Peyer's patch (tissue), 4 donors: ENCODE measurements around the gene FOXC2. TPM values are rescaled to one million over a fixed set of nuclear protein-coding genes. Genes with fewer than 3 reads are reported as not detected.

Source experiments
- DNase-seq, 3 donors: peaks; one replicate each; pipeline ENCODE4 v3.0.0-alpha.2; 2017 to 2019
- H3K27ac ChIP-seq, 4 donors: fragments of 200-600 bp; sonication (generic); one replicate each; pipeline ENCODE4 v1.5.1; 2016 to 2019
- H3K27me3 ChIP-seq, 2 donors: fragments of 200-600 bp; sonication (generic); one replicate each; pipeline ENCODE4 v1.5.1; 2019
- H3K36me3 ChIP-seq, 3 donors: fragments of 200-600 bp; sonication (generic); one replicate each; pipeline ENCODE4 v1.5.1; 2016 to 2019
- H3K4me1 ChIP-seq, 4 donors: fragments of 200-600 bp; sonication (generic); one replicate each; pipeline ENCODE4 v1.5.1; 2016 to 2019
- H3K4me3 ChIP-seq, 4 donors: fragments of 200-600 bp; sonication (generic); 1 replicate in 3 of 4; 2 replicates in 1 of 4; pipeline ENCODE4 v1.5.1; 2016 to 2019; ENCODE audit warnings: mild to moderate bottlenecking in 1 of 4
- H3K9me3 ChIP-seq, 4 donors: fragments of 200-600 bp; sonication (generic); one replicate each; pipeline ENCODE4 v1.5.1; 2016 to 2019; ENCODE audit warnings: mild to moderate bottlenecking in 1 of 4
- CTCF ChIP-seq, 6 experiments: fragments of 450-650 bp in 4 of 6; fragments of 200-600 bp in 2 of 6; sonication (generic) in 1 of 6; IDR thresholded peaks; one replicate each; pipeline ENCODE4 v1.5.1; 2017 to 2019; ENCODE audit warnings: antibody characterized with exemption in 6 of 6, mild to moderate bottlenecking in 3 of 6, moderate library complexity in 1 of 6
- POLR2A ChIP-seq, 2 donors: fragments of 450-650 bp; IDR thresholded peaks; one replicate each; pipeline ENCODE4 v1.5.1; 2017; ENCODE audit warnings: antibody characterized with exemption in 2 of 2, mild to moderate bottlenecking in 2 of 2, moderate library complexity in 2 of 2
- total RNA-seq, 4 donors: library from RNA; depleted of rRNA; stranded (reverse); fragments of >200 nt; gene quantifications; one replicate each; pipeline ENCODE4 v1.1.0, GENCODE V29; 2016

Gene FOXC2
- total RNA-seq, 4 donors from 2014 or later = 0.40 to 1.5 TPM; not detected in 2

DNA sequence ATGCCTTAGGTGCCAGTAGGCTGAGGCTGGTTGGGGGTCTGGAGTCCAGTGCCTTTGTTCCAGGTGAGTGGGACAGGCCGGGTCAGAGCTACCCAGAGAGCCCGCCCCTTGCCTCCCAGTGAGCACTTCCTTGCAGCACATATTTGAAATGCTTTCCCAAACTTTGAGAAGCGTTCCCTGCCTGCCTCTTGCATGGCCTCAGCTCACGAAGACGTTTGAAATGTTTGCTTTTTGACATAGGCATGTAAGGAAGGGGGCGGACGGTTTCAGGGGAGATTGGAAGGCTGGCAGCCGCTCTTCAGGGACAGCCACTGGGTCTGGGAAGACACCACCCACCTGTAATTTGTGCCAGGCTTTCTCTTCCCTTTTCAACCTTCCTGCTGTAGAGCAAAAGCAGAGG is 6.6 kb downstream of the FOXC2 start:
- TF ChIP-seq CTCF (IDR thresholded peaks at IDR 0.05) (no peak), POLR2A (IDR thresholded peaks at IDR 0.05) (no peak)
- peaks cover 0 to 7% (median 0%) of the 10 kb centered on the region in 4 donors for H3K4me1 ChIP-seq
- H3K9me3 ChIP-seq = no peaks in the 10 kb centered on the region
- no peak overlapping the region for H3K4me3 ChIP-seq
- H3K27me3 ChIP-seq = peaks cover 0 to 42% of the 10 kb centered on the region in 2 donors
- DNase-seq = no peak
- no peaks in the 10 kb centered on the region for H3K36me3 ChIP-seq
- H3K27ac ChIP-seq = no peak overlapping the region

DNA sequence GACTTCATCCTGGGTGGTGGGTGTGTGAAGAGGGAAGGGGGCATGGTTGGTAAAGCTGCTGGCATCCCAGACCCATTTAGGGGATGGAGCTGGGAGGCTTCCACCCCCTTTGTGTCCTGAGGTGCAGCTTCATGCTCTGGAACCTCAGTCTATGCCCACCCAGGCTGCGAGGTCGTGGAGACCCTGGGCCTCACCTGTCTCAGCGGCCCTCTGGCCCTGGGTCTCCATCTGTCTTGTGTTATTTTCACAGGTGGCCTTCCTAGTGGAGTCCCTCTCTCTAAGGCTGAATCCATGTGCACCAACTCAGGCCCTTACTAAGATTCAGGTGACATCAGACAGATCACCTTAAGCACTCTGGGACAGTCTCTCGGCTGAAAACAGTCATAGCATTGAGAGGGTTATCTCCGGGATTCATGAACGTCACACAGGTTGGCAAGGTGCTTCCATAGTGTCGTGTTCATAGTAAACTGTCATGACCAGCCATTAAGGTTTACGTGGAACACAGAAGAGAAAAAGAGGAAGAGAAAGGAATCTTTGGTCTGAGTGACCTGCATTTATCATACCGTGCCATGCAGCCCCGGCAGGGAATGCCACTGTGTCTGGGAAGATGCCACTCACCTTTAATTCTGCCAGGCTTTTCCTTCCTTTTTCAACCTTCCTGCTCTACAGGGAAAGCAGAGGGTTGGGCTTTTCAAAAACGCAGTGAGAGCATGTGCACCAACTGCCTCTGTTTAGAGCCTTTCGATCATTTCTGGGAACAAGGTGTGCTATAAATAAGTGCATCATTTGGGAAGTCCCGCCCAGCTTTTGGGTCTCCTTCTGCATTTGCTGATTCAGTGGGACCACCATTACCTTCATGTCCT is 7.2 kb downstream of the FOXC2 start:
- Histone ChIP-seq H3K27ac (no peak overlapping the region), H3K9me3 (no peaks in the 10 kb centered on the region), H3K36me3 (no peaks in the 10 kb centered on the region), H3K27me3 (peaks cover 0 to 38% of the 10 kb centered on the region in 2 donors), H3K4me1 (peaks cover 0 to 7% (median 0%) of the 10 kb centered on the region in 4 donors), H3K4me3 (no peak overlapping the region)
- no peak for DNase-seq
- TF ChIP-seq CTCF (IDR thresholded peaks at IDR 0.05) = no peak
- TF ChIP-seq POLR2A (IDR thresholded peaks at IDR 0.05) = no peak

DNA sequence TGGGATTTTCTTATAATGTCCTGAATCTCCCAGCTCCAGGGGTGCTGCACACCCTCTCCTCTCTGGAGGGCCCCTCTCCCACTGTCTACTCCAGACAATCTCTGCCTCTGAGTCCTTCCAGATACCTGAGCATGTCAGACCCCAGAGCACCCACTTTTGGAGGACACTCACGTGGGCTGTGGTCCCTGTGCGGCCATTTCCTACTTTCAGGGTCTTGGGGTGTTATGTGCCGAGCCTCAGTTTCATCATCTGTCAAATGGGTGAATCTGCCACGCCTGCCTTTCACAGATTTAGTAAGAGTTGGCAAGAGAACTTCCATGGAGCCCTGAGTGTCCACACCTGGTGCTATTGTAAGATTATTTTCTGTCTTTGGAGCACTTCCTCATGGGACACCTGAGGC is 8.0 kb downstream of the FOXC2 start:
- H3K27ac ChIP-seq = no peak overlapping the region
- no peak overlapping the region for H3K4me3 ChIP-seq
- TF ChIP-seq CTCF (IDR thresholded peaks at IDR 0.05) (no peak), POLR2A (IDR thresholded peaks at IDR 0.05) (no peak)
- peaks cover 0 to 7% (median 0%) of the 10 kb centered on the region in 4 donors for H3K4me1 ChIP-seq
- H3K9me3 ChIP-seq = no peaks in the 10 kb centered on the region
- H3K27me3 ChIP-seq = peaks cover 0 to 42% of the 10 kb centered on the region in 2 donors
- no peak for DNase-seq
- H3K36me3 ChIP-seq = no peaks in the 10 kb centered on the region

- H3K4me3 ChIP-seq = peak overlapping the region in 2 of 4 donors; percentile 51 to 56
- no peaks in the 10 kb centered on the region for H3K36me3 ChIP-seq
- no peak for DNase-seq
- peaks cover 0 to 43% of the 10 kb centered on the region in 2 donors for H3K27me3 ChIP-seq
- TF ChIP-seq CTCF (IDR thresholded peaks at IDR 0.05) = no peak
- TF ChIP-seq POLR2A (IDR thresholded peaks at IDR 0.05) = no peak
- H3K9me3 ChIP-seq = no peaks in the 10 kb centered on the region
- H3K27ac ChIP-seq = no peak overlapping the region
- peaks cover 0 to 7% (median 0%) of the 10 kb centered on the region in 4 donors for H3K4me1 ChIP-seq
Measured at GRCh38 chr16:86575095-86575685, 8.6 kb downstream of the FOXC2 start.

DNA sequence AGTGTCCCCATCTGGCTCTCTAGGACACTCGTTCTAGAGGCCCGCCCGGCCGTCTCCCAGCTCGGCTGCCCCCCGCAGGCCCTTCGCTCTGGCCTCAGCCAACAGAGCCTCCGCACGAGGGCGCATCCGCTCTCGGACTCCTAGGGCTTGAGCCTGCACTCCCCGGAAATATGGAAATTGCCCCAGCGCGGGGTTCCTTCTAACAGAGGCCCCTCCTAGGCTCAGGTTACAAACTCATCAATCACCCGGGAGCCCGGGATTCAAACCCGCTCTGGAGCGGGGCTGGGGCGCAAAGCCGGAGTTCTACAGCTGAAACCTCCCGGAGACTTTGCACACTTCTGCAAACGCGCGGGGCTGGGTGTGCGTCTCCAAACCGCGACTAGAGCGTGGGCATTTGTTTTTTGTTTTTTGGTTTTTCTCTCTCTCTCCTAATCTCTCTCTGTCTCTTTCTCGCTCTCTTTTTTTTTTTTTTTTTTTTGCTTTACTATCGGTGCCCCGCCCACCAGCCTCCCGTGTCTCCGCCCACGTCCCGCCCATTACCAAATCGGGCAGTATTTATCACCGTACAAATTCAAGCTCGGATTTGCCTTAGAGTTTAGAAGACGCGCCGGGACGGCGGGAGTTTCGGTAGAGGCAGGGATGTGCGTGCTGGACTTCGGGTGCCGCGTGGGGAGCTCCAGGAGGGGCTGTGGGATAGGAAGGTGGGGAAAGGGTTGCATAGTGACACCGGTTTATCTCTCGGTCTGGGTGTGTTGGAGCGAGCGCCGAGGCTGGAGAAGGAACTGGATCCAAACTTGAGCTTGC is 9.3 kb downstream of the FOXC2 start:
- Histone ChIP-seq H3K36me3 (no peaks in the 10 kb centered on the region), H3K27ac (peak overlapping the region in 2 of 4 donors; percentile 64 to 67), H3K9me3 (no peaks in the 10 kb centered on the region), H3K27me3 (peaks cover 0 to 42% of the 10 kb centered on the region in 2 donors), H3K4me3 (peak overlapping the region; percentile 12 to 56 (median 38)), H3K4me1 (peaks cover 0 to 7% (median 0%) of the 10 kb centered on the region in 4 donors)
- TF ChIP-seq POLR2A (IDR thresholded peaks at IDR 0.05) (peak in 1 of 2 donors; percentile 43), CTCF (IDR thresholded peaks at IDR 0.05) (peak in 5 of 6 experiments; percentile 8 to 47 (median 42))
- peak; percentile 32 to 79 (median 77) for DNase-seq
